ENCODE data around the gene SAMSN1. TPM values are rescaled to one million over a fixed set of nuclear protein-coding genes. Genes with fewer than 3 reads are reported as not detected.
"Not testable (repeated sequence)": the region's sequence is repeated elsewhere in the genome, so short reads cannot be mapped to it uniquely, and the experiment has no call there.

SAMSN1 gene
- total RNA-seq, 1 donor from 2014 or later, result 1.7 TPM

- intact Hi-C loops (cut with micrococcal nuclease), result no loop called here
- DNase-seq, result no peak
Observed at GRCh38 chr21:14533499-14534428, 12.4 kb downstream of the SAMSN1 start.

DNA sequence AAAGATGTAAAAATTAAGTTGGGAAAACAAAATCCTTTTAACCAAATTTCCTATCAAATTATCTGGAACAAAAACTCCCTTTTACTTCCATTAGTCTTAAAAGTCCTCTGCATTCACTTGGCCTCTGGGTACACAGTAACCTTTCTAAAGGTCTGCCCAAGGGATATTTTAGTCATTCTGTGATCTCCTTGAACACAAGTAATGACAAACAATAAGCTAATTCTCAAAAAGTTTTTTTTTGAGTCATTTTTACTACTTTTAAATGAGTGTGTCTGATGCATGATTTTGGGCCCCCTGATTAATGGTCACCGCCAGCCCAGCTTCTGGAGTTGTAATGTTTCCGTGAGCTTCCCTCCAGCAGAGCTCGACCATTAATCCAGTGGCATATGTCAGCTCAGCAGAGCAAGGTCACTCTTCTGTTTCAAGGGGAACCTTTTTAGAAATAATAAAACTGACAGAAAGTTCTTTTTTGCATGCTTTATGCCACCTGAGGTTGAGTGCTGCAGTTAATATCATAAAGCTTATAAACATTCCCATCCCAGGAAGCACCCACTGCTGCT lies 14.3 kb downstream of the SAMSN1 start:
- ATAC-seq (no peak), DNase-seq (no peak)
- intact Hi-C loops (cut with micrococcal nuclease), result no loop called here

More at GRCh38 chr21:14533499-14534428, 12.4 kb downstream of the SAMSN1 start:
- ATAC-seq, result no peak

DNA sequence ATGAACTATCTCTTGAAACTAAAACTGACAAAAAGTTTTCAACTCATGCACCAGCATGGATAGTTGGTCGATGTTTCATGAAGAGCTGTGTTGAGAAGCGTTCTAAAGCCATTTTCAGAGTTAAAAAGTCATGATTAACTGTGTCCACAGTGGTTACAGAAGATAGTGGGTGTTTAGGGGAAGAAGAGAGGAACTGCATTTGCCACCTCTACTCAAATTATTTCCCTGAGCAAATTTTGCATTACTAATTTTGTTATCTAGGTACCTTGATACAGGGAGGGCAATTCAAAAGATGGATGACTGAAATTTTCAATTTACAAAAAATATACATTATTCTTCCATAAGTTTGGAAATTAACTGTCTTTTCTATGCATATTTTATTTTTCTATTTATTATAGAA lies 15.5 kb downstream of the SAMSN1 start:
- intact Hi-C loops (cut with micrococcal nuclease), result no loop called here
- no peak for ATAC-seq
- DNase-seq, result no peak

DNA sequence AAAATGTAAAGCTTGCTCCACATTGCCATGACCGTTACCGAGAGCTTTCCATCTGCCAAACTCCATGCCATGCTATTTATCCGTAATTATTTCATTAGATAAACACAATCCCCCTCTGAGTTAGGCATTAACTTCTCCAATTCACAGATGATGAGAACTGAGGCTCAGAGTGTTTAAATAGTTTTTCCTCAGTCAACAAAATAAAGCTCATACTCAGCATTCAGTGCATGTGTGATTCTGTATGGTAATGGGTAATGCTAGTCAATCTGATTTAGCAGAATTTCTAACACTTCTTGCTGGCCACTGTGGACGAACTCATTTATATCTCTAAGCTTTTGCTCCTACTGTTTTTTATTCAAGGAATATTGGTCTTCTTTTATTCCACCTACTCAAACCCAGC lies 17.3 kb downstream of the SAMSN1 start:
- peak; percentile 62 for ATAC-seq
- DNase-seq, result no peak
- intact Hi-C loops (cut with micrococcal nuclease), result no loop called here

DNA sequence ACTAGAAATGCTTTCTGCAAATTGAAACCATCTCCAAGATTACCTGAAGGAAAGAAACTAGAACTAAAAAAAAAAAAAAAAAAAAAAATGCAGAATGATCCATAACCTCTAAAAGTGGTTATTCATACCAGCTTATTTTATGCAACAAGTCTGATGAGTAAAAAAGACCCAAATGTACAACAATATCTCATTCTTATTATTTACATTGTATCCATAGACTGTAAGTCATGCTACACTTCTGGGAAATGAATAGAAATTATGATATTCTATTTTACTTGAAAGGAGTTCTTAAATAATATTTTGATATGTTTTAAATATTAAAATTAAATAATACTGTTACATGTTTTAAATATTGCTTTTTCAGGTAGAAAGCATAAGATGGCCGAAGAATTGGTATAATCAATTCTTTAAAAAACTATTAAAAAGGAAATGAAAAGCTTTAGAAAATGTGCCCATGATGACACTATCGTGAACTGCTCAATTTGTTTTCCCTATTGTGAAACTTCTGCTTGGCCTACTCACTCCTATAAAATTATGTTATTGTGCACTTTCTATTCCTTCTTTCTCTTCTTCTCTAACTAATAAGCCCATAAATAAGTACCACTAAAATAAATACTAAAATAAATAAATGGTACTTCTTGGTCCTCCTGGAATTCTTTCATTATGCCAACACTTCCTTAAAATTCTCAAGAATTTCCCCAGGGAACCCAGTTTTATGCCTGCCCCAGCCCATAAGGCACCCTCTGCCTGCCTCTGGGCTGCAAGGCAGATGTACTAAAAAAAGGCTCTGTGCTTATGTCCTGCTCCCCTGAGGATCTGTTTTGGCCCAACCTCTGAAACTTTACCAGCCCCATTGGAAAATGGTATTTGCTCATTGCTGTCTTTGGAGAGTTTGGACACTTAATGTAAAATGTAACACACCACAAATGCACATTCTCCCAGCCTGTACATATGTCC lies 18.1 kb downstream of the SAMSN1 start:
- DNase-seq (no peak), ATAC-seq (peak; percentile 37)
- intact Hi-C loops (cut with micrococcal nuclease), result no loop called here

DNA sequence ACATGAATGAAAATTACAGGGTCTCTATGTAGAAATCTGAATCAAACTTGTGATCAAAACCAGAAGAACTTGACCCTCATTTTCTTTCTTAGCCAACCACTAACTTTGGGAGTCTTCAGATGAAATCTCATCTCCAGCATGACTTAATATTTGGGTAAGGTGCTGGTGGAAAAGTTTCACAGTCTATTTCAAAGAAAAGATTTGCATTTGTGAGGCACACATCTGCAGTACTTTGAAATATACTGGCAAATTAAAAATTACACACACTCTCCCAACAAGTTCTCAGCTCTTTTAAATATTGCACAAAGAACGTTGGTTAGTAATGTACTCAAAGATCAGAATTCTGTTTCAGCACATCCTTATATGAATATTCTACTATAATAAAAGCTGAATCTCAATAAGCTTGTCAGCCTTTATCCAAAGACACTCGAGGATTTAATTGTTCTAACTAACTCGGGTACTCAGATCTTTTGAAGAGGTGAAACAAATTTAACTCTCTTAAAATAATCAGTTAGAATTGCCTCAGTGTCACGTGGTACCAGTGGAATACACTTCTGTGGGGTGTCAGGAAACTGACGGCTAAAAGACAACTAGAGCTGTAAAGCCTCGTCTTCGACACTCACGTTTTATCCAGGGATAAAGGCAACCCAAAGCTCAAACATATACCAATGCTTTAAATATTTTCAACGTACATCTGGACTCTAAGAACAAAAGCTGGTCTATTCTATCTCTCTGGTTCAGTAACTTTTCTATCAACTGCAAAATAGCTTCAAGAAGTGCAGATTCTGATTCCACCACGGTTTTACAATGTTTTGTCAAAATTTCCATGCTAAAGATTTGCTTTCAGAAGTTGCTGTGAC lies 19.0 kb downstream of the SAMSN1 start:
- DNase-seq (no peak), ATAC-seq (no peak)
- intact Hi-C loops (cut with micrococcal nuclease), result no loop called here

- intact Hi-C loops (cut with micrococcal nuclease), result no loop called here
- DNase-seq (no peak), ATAC-seq (peak; percentile 46)
Observed at GRCh38 chr21:14526199-14526598, 19.9 kb downstream of the SAMSN1 start.

DNA sequence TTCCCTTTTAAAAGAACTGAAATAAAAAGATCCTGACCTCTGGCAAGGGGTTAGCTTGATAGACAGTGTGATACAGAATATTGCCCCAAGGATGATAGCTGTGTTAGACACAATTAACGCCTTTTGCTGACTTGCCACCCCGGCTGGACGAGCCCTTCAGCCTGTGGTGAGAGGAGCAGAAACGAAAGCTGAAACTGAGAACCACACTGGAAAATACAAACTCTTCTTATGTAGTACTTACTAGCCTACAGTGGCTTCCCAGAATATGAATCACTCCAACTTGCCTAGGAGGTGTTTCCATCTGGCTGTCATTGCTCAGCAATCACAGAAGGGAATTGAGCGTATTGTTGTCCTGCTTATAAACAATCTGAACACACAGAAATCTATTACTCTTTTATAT lies 22.9 kb downstream of the SAMSN1 start:
- DNase-seq (no peak), ATAC-seq (peak; percentile 52)
- intact Hi-C loops (cut with micrococcal nuclease), result no loop called here

DNA sequence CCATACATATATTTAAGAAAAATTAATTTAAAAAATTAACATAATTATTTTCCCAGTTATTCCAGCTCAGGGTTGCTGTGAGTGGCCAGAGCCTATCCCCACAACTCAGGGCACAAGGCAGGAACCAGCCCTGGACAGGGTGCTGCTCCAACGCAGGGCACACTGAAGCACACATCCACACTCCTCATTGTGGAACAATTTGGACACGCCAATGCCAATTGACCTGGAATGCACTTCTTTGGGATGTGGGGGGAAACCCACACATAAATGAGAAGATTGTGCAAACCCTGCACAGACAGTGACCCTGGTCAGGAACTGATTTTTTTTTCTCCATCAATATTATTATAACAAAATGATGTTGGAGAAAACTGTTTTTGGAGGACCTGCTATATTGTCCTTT lies 23.4 kb downstream of the SAMSN1 start:
- DNase-seq (no peak), ATAC-seq (no peak)
- intact Hi-C loops (cut with micrococcal nuclease), result no loop called here

DNA sequence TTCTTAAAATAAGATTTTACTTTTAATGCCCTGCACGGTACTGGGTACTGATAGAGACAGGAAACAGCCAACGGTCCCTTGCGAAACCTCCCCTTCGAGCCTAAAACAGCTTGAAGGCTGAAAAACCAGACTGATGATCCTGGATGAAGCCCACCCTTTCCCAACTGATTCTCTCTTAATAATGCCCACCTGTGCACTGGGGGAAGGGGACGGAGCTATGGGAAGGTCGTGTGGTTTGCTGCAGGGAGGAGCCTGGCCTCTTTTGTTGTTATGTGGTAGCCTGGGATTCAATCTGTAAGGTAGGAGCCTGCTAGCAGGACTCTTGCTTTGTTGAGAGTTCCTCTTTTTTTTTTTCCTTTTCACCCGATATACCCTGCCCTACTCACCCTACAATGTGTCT lies 25.6 kb downstream of the SAMSN1 start:
- DNase-seq (no peak), ATAC-seq (peak; percentile 54)
- intact Hi-C loops (cut with micrococcal nuclease), result no loop called here

DNA sequence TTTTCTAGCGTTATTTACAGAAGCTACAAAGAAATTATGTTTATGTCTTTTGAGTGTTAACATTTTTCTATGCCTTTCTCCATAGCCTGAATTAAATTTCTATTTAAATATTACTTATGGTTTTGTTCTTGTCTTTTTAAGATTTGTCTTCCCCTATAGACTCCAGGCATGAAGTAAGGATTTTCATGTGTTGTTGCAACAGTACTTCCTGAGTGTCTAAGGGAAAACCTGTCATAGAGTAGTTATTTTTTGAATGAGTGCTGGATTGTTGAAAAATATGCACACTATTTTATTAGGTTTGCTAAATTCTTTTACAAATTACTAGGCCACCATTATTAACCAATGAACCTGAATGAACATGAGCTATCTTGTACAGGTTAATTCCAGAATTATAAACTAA lies 27.1 kb downstream of the SAMSN1 start:
- intact Hi-C loops (cut with micrococcal nuclease), result no loop called here

GRCh38 chr21:14513804-14514203 lies 32.3 kb downstream of the SAMSN1 start:
- intact Hi-C loops (cut with micrococcal nuclease), result no loop called here
- no peak for DNase-seq
- ATAC-seq, result no peak

More for the DNA sequence above, 27.1 kb downstream of the SAMSN1 start:
- ATAC-seq, result no peak
- DNase-seq, result no peak

GRCh38 chr21:14506859-14507457 lies 39.2 kb downstream of the SAMSN1 start:
- intact Hi-C loops (cut with micrococcal nuclease); DNase-seq; ATAC-seq: not testable (repeated sequence)

DNA sequence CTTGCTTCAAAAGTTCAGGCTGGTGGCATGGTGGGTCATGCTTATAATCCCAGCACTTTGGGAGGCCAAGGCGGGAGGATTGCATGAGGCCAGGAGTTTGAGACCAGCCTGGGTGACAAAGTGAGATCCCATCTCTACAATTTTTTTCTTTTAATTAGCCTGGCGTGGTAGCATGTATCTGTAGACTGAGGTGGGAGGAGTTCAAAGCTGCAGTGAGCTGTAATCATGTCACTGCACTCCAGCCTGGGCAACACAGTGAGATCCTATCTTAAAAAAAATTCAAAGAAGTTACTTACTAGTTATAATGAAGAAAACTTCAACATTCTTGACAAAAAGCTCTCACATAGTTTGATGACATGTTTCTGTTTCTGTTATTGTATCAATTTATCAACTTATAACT lies 45.2 kb downstream of the SAMSN1 start:
- DNase-seq (no peak), ATAC-seq (no peak)
- intact Hi-C loops (cut with micrococcal nuclease), result no loop called here

GRCh38 chr21:14499316-14499715 lies 46.8 kb downstream of the SAMSN1 start:
- DNase-seq, result no peak
- intact Hi-C loops (cut with micrococcal nuclease), result no loop called here
- no peak for ATAC-seq

DNA sequence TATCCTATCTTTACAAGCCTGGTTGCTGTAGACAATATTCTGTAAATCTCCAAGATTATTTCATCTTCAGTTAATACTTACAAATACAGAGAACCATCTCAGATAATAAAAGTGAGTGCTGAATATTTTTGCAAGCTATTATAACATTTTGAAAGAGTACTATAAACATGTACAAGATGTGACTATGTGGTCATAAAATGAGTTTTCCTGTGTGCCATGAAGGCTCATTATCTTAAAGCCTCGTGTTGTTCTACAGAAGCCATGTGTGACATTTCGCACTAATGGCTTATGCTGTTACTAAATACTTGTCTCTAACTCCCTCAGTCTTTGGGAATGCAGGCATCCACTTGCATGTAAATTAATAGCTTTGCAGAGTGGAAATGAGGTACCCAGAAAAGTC lies 48.3 kb downstream of the SAMSN1 start:
- DNase-seq, result no peak
- intact Hi-C loops (cut with micrococcal nuclease), result no loop called here
- ATAC-seq, result no peak

GRCh38 chr21:14495075-14495474 lies 51.0 kb downstream of the SAMSN1 start:
- ATAC-seq (no peak), DNase-seq (no peak)
- intact Hi-C loops (cut with micrococcal nuclease), result no loop called here

- intact Hi-C loops (cut with micrococcal nuclease); DNase-seq; ATAC-seq: not testable (repeated sequence)
Observed at GRCh38 chr21:14494181-14494580, 51.9 kb downstream of the SAMSN1 start.

All from left ventricle myocardium superior (tissue), 1 donor.